Endothelial cell (in vitro differentiated cells): ENCODE data around the gene ME2. TPM values are rescaled to one million over a fixed set of nuclear protein-coding genes. Genes with fewer than 3 reads are reported as not detected.
"Not testable (repeated sequence)": the region's sequence is repeated elsewhere in the genome, so short reads cannot be mapped to it uniquely, and the experiment has no call there.

Source experiments
- DNase-seq: peaks from one replicate; pipeline ENCODE4 v3.0.0; 2021; ENCODE audit warnings: low spot score
- H3K27ac Mint-ChIP-seq: one replicate; pipeline ENCODE4 v1.8.0; 2021; ENCODE audit warnings: mixed read lengths, inconsistent platforms; ENCODE audit not compliant: unreplicated experiment
- H3K27me3 Mint-ChIP-seq: one replicate; pipeline ENCODE4 v1.8.0; 2021; ENCODE audit warnings: mild to moderate bottlenecking, moderate library complexity, mixed read lengths, inconsistent platforms; ENCODE audit not compliant: unreplicated experiment
- H3K36me3 Mint-ChIP-seq: one replicate; pipeline ENCODE4 v1.8.0; 2021; ENCODE audit warnings: mild to moderate bottlenecking, low read depth, mixed read lengths, inconsistent platforms; ENCODE audit not compliant: unreplicated experiment
- H3K4me1 Mint-ChIP-seq: one replicate; pipeline ENCODE4 v1.8.0; 2021; ENCODE audit warnings: mild to moderate bottlenecking, mixed read lengths, inconsistent platforms; ENCODE audit not compliant: unreplicated experiment
- H3K4me3 Mint-ChIP-seq: one replicate; pipeline ENCODE4 v1.8.0; 2021; ENCODE audit warnings: mild to moderate bottlenecking, mixed read lengths, inconsistent platforms; ENCODE audit not compliant: unreplicated experiment
- H3K9me3 Mint-ChIP-seq: one replicate; pipeline ENCODE4 v1.8.0; 2021; ENCODE audit warnings: mixed read lengths, inconsistent platforms; ENCODE audit not compliant: unreplicated experiment
- CTCF ChIP-seq: fragments of 200-600 bp; sonication (generic); IDR thresholded peaks from one replicate; pipeline ENCODE4 v1.5.0; 2021; ENCODE audit warnings: antibody characterized with exemption; ENCODE audit not compliant: unreplicated experiment
- total RNA-seq: library from RNA; stranded (reverse); fragmentation: NEBNext Ultra II Directional; extraction: Animal tissue kit (Norgen Biotek cat#: 25700); gene quantifications from one replicate; pipeline ENCODE4 v1.2.1, GENCODE V29; 2021; ENCODE audit not compliant: unreplicated experiment

ME2 gene
- total RNA-seq, 1 donor from 2014 or later = 41.9 TPM

GRCh38 chr18:50879302-50880118, 592 bp downstream of the ME2 start:
- Mint-ChIP-seq H3K36me3 (no peaks in the 10 kb centered on the region), H3K27me3 (peaks cover 14% of the 10 kb centered on the region), H3K4me1 (peaks cover 31% of the 10 kb centered on the region), H3K27ac (peak overlapping the region; percentile 82), H3K4me3 (peak overlapping the region; percentile 99), H3K9me3 (no peaks in the 10 kb centered on the region)
- TF ChIP-seq CTCF = no peak
- no peak for DNase-seq

DNA sequence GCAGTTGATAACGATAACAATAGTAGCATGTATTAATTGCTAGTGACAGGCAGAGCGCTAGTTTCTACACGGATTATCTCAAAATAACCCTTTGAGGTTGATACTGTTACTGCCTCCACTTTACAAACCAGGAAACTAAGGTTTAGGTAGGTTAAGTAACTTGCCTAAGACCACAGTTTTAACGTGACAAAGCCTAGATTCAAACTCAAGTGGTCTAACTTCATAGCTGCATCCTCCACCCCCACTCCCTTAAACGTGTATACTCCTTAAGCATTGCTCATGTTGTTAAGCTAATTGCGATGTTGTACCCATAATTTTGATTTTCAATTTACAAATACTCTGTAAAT, 1.2 kb downstream of the ME2 start:
- no peak for DNase-seq
- no peak for TF ChIP-seq CTCF
- Mint-ChIP-seq H3K4me1 (peaks cover 28% of the 10 kb centered on the region), H3K36me3 (no peaks in the 10 kb centered on the region), H3K27ac (peak overlapping the region; percentile 82), H3K4me3 (peak overlapping the region; percentile 99), H3K9me3 (no peaks in the 10 kb centered on the region), H3K27me3 (peaks cover 14% of the 10 kb centered on the region)

DNA sequence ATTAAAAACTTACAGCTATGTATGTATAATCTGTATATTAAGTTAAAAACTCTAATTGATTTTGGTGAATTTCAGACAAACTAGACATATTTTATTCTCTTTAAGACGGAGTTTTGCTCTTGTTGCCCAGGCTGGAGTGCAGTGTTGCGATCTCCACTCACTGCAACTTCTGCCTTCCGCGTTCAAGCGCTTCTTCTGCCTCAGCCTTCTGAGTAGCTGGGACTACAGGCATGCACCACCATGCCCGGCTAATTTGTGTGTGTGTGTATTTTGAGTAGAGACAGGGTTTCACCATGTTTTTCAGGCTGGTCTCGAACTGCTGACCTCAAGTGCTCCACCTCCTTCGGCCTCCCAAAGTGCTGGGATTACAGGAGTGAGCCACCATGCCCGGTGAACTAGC, 2.0 kb downstream of the ME2 start:
- H3K36me3 Mint-ChIP-seq, H3K4me3 Mint-ChIP-seq, H3K27ac Mint-ChIP-seq, H3K9me3 Mint-ChIP-seq, DNase-seq: not testable (repeated sequence)
- H3K27me3 Mint-ChIP-seq = peaks cover 14% of the 10 kb centered on the region
- H3K4me1 Mint-ChIP-seq = peaks cover 24% of the 10 kb centered on the region

- TF ChIP-seq CTCF = no peak
- H3K27ac Mint-ChIP-seq = no peak overlapping the region
- H3K4me3 Mint-ChIP-seq = no peak overlapping the region
- H3K36me3 Mint-ChIP-seq = no peaks in the 10 kb centered on the region
- no peaks in the 10 kb centered on the region for H3K27me3 Mint-ChIP-seq
- H3K4me1 Mint-ChIP-seq = no peaks in the 10 kb centered on the region
- no peak for DNase-seq
- no peaks in the 10 kb centered on the region for H3K9me3 Mint-ChIP-seq
Observed at GRCh38 chr18:50886929-50887328, 8.0 kb downstream of the ME2 start.

GRCh38 chr18:50895350-50896045, 16.6 kb downstream of the ME2 start:
- Mint-ChIP-seq H3K4me1 (no peaks in the 10 kb centered on the region), H3K9me3 (no peaks in the 10 kb centered on the region), H3K36me3 (peaks cover 18% of the 10 kb centered on the region), H3K27ac (no peak overlapping the region), H3K27me3 (no peaks in the 10 kb centered on the region), H3K4me3 (no peak overlapping the region)
- TF ChIP-seq CTCF = no peak
- DNase-seq = no peak
